Kidney capillary endothelial cell (primary cell): Measurements from ENCODE around the gene PRKRIP1.
"Not testable (repeated sequence)": the region's sequence is repeated elsewhere in the genome, so short reads cannot be mapped to it uniquely, and the experiment has no call there.

Experiments
- DNase-seq: peaks from one replicate; pipeline ENCODE4 v3.0.0-alpha.2; 2018; ENCODE audit warnings: low spot score

Gene PRKRIP1

DNA sequence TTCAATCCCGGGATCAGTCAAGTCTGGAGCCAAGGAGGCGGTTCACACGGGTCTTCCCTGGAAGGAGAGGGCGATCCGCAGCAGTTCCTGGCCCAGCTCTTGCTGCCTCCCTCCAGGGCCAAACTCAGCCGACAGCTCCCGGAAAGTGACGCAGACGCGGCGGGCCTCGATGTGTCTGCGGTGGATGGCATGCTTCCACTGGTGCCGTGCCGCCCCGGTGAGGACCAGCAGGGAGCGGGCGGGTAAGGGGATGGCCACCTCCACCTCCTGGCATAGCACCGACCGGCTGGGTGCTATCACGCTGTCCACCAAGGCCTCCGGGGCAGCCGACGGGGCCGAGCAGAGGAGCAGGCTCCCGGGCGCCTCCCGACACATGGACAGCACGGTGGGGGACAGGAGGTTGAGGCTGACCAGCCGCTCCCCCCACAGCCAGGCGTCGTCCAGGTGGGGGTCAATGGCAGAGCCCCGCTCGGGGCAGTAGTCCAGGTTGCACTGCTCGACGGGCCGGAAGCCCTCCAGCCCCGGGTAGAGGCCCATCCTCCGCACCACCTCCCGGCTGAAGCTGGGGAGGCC is 61.3 kb downstream of the PRKRIP1 start:
- no peak for DNase-seq

DNA sequence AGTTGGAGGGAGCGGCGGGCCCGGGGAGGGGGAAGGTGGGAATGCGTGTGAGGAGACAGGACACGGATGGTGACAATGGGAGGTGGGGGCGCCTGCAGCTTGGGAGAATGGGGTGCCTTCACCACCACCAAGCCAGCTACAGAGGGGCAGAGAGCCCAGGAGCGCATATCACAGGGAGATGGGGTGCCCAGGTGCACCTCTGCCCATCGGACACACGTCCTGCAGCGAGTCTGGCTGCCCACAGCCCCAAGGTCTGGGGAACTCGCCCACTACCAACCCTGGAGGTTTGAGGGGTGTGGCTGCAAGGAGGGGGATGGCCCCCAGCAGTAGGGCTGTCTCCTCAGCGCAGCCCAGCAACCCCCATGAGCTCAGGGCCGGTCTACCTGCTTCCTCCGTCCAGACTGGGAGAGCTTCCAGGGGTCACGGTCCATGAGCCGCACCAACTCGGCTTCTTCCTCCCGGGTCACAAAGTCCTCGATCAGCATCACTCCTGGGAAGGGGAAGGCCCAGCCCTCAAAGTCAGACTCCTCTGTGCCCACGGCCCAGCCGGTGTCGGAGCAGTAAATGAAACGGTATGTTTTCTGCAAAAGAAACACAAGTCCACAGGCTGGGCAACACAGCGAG is 63.2 kb downstream of the PRKRIP1 start:
- no peak for DNase-seq

DNA sequence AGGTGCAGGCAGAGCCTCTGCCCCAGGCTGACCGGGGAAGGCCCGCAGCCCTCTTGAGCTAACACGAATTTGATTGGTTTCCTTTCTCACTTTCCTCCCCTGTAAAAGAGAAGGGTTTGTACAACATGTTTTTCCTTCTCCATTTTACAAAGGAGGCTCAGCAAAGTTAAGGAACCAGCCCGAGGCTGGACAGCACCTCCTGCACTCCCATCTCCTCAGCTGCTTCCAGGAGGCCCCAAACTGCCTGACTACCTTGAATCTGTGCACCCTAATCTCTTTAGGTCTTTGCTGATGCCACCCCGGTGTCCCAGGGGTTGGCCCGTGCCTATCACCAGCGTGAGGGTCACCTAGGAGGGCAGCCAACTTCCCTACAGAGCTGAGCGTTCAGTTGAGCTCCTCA is 64.3 kb downstream of the PRKRIP1 start:
- no peak for DNase-seq

DNA sequence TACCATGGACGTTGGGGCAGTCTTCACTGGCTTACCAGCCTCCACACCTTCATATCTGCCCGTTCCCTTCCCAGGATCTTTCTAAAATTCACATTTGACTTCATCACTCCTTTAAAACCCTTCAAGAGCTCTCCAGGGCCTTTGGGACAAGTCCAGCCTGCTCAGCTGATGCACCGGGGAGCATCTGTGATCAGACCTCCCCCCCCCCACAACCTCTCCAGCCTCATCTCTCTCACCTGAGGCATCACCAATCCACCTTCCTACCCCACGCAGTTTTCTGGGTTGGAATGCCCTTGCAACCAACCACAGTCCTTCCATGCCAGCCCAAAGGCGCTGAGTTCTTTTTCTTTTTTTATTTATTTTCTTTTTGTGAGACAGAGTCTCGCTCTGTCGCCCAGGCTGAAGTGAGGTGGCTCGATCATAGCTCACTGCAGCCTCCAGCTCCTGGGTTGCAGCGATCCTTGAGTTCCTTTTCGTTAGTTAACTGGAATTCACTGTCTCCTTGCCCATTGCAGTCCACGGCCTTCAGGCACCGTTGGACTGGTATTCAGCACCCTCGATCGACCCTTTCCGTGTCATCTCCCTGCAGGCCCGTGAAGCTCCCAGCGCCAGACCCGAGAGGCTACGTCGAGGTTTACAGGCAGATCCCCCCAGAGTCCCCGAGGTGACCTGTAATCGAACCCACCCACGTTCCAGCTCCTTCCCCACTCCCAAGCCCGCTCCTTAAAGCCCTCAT is 67.8 kb downstream of the PRKRIP1 start:
- DNase-seq = no peak

DNA sequence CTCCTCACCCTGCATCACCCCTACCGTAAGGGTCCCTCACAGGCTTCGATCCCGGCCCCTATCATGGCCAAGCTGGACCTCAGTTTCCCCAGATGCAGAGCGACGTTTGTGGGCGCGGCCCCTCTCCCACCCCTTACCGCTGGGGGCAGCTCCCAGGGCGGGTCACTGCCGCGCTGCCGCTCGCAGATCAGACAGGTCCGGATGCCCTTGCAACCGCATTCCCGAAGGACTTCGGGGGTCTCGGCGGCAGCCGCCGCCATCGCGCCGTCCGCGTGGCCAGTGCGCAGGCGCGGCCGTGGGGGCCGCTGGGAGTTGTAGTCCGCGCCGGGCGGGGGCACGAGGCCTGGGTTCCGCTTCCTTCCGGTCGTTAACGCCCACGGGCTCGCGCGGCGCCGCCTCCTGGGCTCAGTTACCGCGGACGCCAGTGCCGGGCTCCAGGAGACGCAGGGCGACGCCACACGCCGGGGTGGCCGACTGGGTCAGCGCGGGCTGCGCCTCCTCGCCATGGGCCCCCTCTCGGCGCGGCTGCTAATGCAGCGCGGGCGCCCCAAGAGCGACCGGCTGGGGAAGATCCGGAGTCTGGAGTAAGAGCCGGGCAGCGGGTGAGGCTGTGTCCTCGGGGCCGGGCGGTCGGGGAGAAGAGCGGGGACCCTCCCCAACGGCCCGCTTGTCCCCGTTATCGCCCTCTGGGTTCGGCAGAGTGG is 68.6 kb downstream of the PRKRIP1 start, which contains the start of the genes ALKBH4 and LRWD1:
Gene ALKBH4 (minus strand): TSS at position 287 of the 704 bp plus-strand sequence. CDS start 27 bp downstream, at position 260.
Gene LRWD1 (plus strand): TSS at position 408 of the 704 bp plus-strand sequence. CDS start 97 bp downstream, at position 505.
- peak; percentile 81 for DNase-seq

DNA sequence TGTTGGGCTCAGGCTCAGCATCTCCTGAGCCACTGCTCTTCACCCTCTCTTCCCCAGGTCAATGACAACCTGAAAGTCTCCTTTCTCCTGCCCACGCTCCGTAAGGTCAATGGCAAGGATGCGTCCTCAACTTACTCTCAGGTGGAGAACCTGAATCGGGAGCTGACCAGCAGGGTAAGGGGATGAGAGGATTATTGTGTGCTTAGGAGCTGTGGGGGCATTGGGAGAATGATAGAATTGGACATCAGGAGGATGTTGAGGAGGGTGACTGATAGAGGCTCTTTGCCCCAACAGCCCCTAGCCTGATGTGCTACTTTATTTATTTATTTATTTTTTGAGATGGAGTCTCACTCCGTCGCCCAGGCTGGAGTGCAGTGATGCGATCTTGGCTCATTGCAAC is 69.9 kb downstream of the PRKRIP1 start:
- DNase-seq = no peak

DNA sequence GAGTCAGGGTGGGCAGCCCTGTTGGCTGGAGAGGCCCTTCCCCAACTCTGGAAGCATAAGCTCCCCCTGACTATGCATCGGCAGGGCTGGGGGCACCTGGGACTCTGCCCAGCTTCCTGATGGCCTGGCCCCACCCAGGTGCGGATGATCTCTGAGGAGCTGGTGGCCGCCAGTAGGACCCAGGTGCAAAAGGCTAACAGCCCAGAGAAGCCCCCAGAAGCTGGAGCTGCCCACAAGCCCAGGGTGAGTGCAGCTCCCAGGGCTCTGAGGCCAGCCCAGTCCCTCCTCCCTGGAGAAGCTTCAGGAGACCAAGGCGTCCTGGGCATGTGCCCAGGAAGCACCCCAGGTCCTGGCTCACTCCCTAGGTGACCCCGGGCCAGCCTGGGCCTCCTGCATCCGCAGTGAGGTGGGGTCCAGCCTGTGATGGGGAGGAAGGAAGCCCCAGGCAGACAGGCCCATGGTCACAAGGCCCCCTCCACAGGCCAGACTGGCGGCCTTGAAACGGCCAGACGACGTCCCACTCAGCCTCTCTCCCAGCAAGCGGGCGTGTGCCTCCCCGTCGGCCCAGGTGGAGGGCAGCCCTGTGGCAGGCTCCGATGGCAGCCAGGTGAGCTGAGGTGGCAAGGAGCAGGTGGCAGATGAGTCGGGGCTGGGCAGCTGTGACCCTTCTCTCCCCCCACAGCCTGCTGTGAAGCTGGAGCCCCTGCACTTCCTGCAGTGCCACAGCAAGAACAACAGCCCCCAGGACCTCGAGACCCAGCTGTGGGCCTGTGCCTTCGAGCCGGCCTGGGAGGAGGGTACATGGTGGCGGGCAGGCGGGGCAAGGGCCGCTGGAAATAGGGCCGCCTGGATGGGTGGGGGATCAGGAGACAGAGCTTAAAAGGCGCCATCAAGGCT is 71.7 kb downstream of the PRKRIP1 start:
- no peak for DNase-seq

DNA sequence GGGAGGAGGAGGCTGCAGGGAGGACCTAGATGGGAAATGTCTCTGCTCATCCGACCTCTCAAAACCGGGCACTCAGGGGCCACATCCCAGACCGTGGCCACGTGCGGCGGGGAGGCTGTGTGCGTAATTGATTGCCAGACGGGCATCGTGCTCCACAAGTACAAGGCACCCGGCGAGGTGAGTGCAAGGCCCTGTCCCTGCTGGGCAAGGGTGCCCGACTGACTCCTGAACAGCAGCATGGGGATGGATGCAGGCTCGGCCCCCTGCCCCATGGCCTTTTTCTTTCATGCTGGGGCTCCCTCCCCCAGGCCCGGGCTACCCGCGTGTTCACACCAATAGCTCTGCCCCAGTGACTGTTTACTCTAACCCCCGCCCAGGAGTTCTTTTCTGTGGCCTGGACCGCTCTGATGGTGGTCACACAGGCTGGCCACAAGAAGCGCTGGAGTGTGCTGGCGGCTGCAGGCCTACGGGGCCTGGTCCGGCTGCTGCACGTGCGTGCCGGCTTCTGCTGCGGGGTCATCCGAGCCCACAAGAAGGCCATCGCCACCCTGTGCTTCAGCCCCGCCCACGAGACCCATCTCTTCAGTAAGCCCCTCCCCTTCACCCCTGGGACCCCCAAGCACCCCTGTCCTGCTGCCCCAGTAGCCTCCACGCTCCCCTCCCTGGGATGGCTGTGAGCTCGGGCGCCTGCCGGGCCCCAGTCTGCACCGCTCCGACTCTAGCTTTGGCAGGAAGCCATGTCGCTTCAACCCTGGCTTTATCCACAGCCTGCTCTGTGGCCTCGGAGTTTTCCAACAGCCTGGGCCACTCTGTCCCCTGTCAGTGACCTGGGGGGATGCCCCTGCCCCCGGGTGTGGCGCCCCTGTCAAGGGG is 72.6 kb downstream of the PRKRIP1 start:
- no peak for DNase-seq

DNA sequence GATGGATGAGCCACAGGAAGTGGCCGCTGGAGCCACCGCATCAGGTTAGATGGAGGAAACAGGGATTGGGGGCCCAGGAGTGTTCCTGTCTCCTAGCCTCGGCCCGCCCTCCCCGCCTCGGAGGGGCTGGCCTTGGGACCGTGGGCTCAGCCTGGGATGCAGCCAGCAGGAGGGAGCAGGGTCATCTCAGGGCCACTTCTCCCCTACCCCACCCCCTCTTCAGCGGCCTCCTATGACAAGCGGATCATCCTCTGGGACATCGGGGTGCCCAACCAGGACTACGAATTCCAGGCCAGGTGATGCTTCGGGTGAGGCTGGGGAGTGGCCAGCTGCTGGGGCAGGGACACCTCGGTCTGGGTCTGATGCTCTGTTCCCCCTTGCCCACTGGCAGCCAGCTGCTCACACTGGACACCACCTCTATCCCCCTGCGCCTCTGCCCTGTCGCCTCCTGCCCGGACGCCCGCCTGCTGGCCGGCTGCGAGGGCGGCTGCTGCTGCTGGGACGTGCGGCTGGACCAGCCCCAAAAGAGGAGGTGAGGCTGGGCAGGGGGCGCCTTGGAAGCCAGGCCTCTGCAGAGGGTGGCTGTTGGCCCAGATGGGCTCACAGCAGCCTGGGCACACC is 73.3 kb downstream of the PRKRIP1 start:
- no peak for DNase-seq

DNA sequence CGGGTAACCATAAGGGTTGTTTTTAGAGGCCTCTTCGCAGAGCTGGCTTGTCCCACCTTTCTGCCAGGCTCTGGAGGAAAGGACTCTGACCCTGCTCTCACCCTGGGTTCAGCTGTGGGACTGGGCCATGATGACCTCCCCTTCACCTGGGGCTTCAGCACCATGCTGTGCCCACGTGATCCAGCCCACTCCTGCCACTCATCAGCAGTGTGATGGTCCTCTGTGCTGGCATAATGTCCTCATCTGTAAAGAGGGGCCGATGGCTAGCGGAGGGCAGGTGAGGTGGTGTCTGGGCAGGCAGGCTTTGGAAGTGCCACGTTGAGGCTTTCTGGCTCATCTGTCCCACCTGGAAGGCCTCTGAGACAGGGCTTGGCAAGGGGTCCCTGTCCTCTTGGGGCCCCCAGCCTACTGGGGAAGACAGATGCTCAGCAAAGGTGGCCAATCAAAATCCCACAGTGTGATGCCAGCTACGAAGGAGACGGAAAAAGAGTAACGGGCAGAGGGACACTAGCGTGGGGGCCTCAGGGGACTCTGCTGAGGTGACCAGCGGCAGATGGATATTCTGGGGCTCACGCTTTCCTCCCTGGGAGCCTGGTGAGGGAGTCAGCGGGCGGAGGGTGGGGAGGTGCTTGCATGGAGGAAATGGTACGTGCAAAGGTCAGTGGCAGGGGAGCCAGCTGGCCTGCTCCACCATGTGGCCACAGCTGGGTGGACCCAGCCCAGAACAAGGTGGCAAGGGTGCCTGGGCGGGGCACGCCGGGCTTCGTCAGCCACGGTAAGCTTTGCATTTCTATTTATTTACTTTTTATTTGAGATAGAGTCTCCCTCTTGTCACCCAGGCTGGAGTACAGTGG is 74.0 kb downstream of the PRKRIP1 start:
- DNase-seq = no peak

DNA sequence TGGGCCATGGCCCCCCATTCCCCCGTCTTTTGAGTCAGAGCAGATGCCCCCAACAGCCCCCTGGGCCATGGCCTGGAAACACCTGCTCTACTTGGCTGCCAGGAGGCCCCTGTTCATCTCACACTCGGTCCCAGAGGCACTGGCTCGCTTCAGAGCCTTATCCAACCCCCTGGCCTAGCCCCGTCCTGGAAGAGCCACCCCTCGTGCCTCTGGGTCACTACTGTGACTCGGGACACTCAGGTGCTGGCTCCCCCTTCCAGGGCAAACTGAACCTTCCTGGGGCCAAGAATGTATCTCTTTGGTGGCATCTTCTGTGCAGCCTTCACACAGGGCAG is 75.6 kb downstream of the PRKRIP1 start:
- DNase-seq = no peak

DNA sequence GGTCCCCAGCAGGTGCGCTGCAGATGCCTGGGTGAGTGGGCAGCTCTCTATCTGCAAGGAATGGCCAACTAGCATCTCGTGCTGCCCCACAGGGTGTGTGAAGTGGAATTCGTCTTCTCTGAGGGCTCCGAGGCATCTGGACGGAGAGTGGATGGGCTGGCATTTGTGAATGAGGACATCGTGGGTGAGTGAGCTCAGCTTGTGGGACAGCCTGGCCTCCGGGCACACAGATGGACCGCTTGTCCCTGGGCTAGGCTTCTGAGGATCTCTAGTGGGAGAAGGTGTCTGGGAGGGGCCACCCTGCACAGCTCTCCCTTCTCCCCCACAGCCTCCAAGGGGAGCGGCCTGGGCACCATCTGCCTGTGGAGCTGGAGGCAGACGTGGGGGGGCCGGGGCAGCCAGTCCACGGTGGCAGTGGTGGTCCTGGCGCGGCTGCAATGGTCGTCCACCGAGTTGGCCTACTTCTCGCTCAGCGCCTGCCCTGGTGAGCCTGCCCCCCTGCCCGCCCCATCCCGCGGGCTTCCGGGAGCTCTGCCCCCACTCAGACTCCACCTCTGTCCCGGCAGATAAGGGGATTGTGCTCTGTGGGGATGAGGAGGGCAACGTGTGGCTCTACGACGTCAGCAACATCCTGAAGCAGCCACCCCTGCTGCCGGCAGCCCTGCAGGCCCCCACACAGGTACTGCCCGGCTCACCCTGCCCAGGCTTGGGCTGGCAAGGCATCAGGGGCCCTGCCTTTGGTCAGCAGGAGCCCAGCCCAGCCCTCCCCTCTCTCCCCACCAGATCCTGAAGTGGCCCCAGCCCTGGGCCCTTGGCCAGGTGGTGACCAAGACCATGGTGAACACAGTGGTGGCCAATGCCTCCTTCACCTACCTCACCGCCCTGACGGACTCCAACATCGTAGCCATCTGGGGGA is 76.2 kb downstream of the PRKRIP1 start:
- no peak for DNase-seq

DNA sequence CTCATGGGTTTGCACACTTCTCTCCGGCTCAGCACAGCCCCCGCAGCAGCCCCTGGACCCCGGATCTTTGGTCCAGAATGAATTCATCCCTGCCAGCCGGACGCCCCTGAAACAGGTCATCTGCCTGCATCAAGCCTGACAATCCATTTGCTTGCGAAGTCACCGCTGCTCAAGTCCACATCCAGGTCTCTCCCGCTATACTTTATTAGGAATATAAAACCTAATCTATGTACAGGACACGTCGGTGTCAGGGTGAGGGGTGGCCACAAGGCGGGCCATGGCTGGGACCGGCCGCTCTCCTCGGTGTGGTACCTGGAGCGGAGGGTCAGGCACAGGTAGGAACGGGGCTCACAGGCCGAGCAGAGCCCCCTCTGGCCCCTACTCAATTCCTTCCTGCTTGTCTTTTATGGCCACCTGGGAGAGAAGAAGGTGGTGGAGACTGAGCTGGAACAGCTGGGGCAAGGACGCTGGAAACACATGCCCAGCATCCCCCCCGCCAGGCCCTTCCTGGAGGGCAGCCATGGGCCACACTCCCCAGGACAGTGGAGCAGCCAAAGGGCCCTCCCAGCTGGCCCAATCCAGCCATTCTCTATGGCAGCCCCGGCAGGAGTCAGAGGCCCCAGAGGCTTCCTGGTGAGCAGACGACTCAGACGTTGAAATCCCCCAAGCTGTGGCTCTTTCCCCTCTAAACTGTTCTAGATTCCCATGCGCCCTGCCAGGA is 77.3 kb downstream of the PRKRIP1 start:
- no peak for DNase-seq

DNA sequence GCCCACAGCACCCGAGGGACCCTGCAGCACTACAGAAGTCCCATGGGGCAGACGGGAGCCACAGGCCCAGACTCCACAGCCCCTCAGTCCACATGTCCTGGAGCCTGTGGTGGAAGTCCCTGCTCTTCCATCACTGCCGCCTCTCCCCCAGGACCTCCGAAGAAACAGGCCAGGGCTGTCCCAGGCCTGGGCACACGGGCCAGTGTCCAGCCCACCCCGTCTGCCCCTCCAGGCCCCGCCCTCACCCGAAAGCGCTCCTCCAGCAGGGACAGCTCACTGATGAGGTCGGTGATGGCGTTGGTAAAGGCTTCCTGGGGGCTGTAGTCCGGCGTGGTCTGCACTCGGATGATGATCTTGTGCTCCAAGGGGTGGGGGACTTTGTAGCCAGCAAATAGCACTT is 78.0 kb downstream of the PRKRIP1 start:
- not testable (repeated sequence) for DNase-seq

DNA sequence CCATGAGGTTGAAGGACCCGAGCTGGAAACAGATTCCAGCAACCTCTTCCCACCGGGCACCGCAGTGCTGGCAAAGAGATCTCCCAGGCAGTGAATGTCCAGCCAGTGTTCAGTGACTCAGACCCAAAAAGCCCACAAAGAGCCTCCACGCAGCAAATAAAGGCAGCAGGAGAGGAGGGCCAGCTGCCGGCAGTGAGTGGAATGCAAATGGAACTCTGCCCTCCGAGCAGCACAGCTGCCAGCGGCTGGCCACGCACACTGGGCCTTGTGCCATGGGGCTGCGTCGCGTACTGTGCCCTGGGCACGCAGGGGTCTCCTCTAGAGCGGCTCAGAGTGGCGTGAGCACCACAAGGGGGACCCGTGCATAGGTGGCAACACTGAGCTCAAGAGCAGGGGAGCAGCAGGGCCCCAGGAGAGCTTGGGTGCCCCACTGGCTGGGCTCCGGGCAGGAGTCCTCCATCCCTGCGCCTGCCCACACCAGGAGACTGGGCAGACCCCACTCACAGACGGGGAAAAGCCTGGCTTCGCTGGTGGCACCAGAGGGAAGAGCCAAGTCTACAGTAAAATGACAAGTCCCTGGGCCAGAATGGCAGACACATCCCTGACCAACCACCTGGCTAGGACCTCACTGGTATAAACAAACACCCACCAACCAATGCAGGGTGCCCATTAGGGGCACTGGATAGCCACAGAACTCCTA is 78.7 kb downstream of the PRKRIP1 start:
- not testable (repeated sequence) for DNase-seq
